HUES6 (cell line): Measurements from ENCODE around the gene LRTM2.

Experiments used
- H3K27ac ChIP-seq: 2 replicates; pipeline ENCODE4 v1.7.0; 2013; ENCODE audit warnings: low read depth, mild to moderate bottlenecking, low read length, inconsistent platforms
- H3K27me3 ChIP-seq: 2 replicates; pipeline ENCODE4 v1.6.1; 2013; ENCODE audit warnings: low read length; ENCODE audit not compliant: control insufficient read depth, insufficient read depth
- H3K36me3 ChIP-seq: 2 replicates; pipeline ENCODE4 v1.6.1; 2013; ENCODE audit warnings: low read length; ENCODE audit not compliant: control insufficient read depth, insufficient read depth
- H3K4me1 ChIP-seq: 2 replicates; pipeline ENCODE4 v1.6.1; 2013; ENCODE audit warnings: low read length; ENCODE audit not compliant: control insufficient read depth, insufficient read depth
- H3K4me3 ChIP-seq: 2 replicates; pipeline ENCODE4 v1.5.1; 2013; ENCODE audit warnings: low read depth, low read length
- H3K9ac ChIP-seq: one replicate; pipeline ENCODE4 v1.6.1; 2013; ENCODE audit warnings: mild to moderate bottlenecking, low read length
- H3K9me3 ChIP-seq: 2 replicates; pipeline ENCODE4 v1.6.1; 2013; ENCODE audit warnings: low read depth, low read length; ENCODE audit not compliant: control insufficient read depth, insufficient read depth

LRTM2 gene

GRCh38 chr12:1826401-1826800 lies 6.0 kb downstream of the LRTM2 start:
- Histone ChIP-seq H3K4me3 (no peak overlapping the region), H3K9me3 (no peaks in the 10 kb centered on the region), H3K27ac (no peak overlapping the region), H3K9ac (no peak overlapping the region), H3K27me3 (peaks cover 39% of the 10 kb centered on the region), H3K4me1 (peaks cover 11% of the 10 kb centered on the region; the same call in 1 of the 2 replicates), H3K36me3 (no peaks in the 10 kb centered on the region)

- peaks cover 5% of the 10 kb centered on the region; the same call in 1 of the 2 replicates for H3K4me1 ChIP-seq
- H3K9ac ChIP-seq = no peak overlapping the region
- no peaks in the 10 kb centered on the region for H3K9me3 ChIP-seq
- H3K4me3 ChIP-seq = no peak overlapping the region
- H3K27me3 ChIP-seq = peaks cover 39% of the 10 kb centered on the region; the same call in 1 of the 2 replicates
- H3K27ac ChIP-seq = no peak overlapping the region
- no peaks in the 10 kb centered on the region for H3K36me3 ChIP-seq
Observed at GRCh38 chr12:1826867-1827705, 6.7 kb downstream of the LRTM2 start.

- H3K27me3 ChIP-seq = peaks cover 35% of the 10 kb centered on the region; the same call in 1 of the 2 replicates
Observed at GRCh38 chr12:1827826-1828805, 7.8 kb downstream of the LRTM2 start.

GRCh38 chr12:1828856-1829255 lies 8.5 kb downstream of the LRTM2 start:
- peaks cover 39% of the 10 kb centered on the region; the same call in 1 of the 2 replicates for H3K27me3 ChIP-seq
- no peak overlapping the region for H3K27ac ChIP-seq
- H3K9me3 ChIP-seq = no peaks in the 10 kb centered on the region
- no peak overlapping the region for H3K4me3 ChIP-seq
- H3K4me1 ChIP-seq = peaks cover 3% of the 10 kb centered on the region; the same call in 1 of the 2 replicates
- H3K36me3 ChIP-seq = no peaks in the 10 kb centered on the region
- H3K9ac ChIP-seq = no peak overlapping the region

More at GRCh38 chr12:1827826-1828805, 7.8 kb downstream of the LRTM2 start:
- Histone ChIP-seq H3K4me3 (no peak overlapping the region), H3K9ac (no peak overlapping the region), H3K4me1 (peaks cover 3% of the 10 kb centered on the region; the same call in 1 of the 2 replicates), H3K36me3 (no peaks in the 10 kb centered on the region), H3K27ac (no peak overlapping the region), H3K9me3 (no peaks in the 10 kb centered on the region)

GRCh38 chr12:1829306-1829900 lies 9.0 kb downstream of the LRTM2 start:
- no peaks in the 10 kb centered on the region for H3K9me3 ChIP-seq
- no peak overlapping the region for H3K4me3 ChIP-seq
- no peaks in the 10 kb centered on the region for H3K36me3 ChIP-seq
- H3K9ac ChIP-seq = no peak overlapping the region
- no peak overlapping the region for H3K27ac ChIP-seq
- peaks cover 44% of the 10 kb centered on the region; the same call in 1 of the 2 replicates for H3K27me3 ChIP-seq
- peaks cover 3% of the 10 kb centered on the region; the same call in 1 of the 2 replicates for H3K4me1 ChIP-seq

GRCh38 chr12:1830401-1830845 lies 10.1 kb downstream of the LRTM2 start:
- H3K4me1 ChIP-seq = peaks cover 3% of the 10 kb centered on the region; the same call in 1 of the 2 replicates
- H3K27me3 ChIP-seq = peaks cover 44% of the 10 kb centered on the region; the same call in 1 of the 2 replicates
- H3K4me3 ChIP-seq = no peak overlapping the region
- H3K27ac ChIP-seq = no peak overlapping the region
- H3K9ac ChIP-seq = no peak overlapping the region
- H3K36me3 ChIP-seq = no peaks in the 10 kb centered on the region
- H3K9me3 ChIP-seq = no peaks in the 10 kb centered on the region

GRCh38 chr12:1830981-1831963 lies 10.9 kb downstream of the LRTM2 start:
- Histone ChIP-seq H3K36me3 (no peaks in the 10 kb centered on the region), H3K4me3 (peak overlapping the region; percentile 19; the same call in 1 of the 2 replicates), H3K27me3 (peaks cover 44% of the 10 kb centered on the region; the same call in 1 of the 2 replicates), H3K4me1 (peaks cover 3% of the 10 kb centered on the region; the same call in 1 of the 2 replicates), H3K27ac (no peak overlapping the region), H3K9me3 (no peaks in the 10 kb centered on the region), H3K9ac (no peak overlapping the region)

GRCh38 chr12:1832801-1833595 lies 12.6 kb downstream of the LRTM2 start:
- Histone ChIP-seq H3K4me3 (no peak overlapping the region), H3K27me3 (peaks cover 44% of the 10 kb centered on the region; the same call in 1 of the 2 replicates), H3K36me3 (no peaks in the 10 kb centered on the region), H3K4me1 (peaks cover 8% of the 10 kb centered on the region; the same call in 1 of the 2 replicates), H3K27ac (no peak overlapping the region), H3K9me3 (no peaks in the 10 kb centered on the region), H3K9ac (no peak overlapping the region)

GRCh38 chr12:1833596-1834028 lies 13.2 kb downstream of the LRTM2 start:
- Histone ChIP-seq H3K27ac (no peak overlapping the region), H3K36me3 (no peaks in the 10 kb centered on the region), H3K9ac (no peak overlapping the region), H3K9me3 (no peaks in the 10 kb centered on the region), H3K4me1 (peaks cover 8% of the 10 kb centered on the region; the same call in 1 of the 2 replicates), H3K27me3 (peaks cover 44% of the 10 kb centered on the region; the same call in 1 of the 2 replicates), H3K4me3 (no peak overlapping the region)
